GM18508 (cell line): Measurements from ENCODE around the gene PEMT.
"Not testable (repeated sequence)": the region's sequence is repeated elsewhere in the genome, so short reads cannot be mapped to it uniquely, and the experiment has no call there.

Experiments used
- ATAC-seq: cut with Tn5 transposase; IDR thresholded peaks from one replicate; pipeline ENCODE4 v1.9.1; 2021; ENCODE audit warnings: moderate number of reproducible peaks; ENCODE audit not compliant: insufficient read depth, unreplicated experiment

PEMT gene

DNA sequence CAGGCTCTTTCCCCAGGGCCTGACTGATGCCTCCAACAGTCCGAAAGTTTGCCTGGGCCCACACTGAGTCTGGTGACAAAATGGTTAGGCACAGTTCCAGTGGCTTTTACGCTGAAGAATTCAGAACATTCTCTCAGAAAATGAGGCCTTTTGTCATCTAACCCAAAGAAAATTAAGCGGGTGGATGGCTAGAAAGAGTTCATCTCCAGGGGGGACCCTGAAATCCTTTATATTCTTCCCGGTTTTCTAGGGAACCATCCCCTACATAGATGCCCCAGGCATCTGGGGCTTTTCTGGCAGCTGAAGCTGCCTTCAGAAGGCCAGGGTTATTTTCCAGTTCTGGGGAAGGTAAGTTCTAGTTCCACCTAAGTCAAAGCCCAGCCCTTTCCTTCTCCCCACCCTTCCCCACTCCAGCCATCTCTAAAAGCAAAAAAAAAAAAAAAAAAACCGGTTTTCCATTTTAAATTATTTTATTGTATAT, 97.5 kb downstream of the PEMT start:
- no peak for ATAC-seq

DNA sequence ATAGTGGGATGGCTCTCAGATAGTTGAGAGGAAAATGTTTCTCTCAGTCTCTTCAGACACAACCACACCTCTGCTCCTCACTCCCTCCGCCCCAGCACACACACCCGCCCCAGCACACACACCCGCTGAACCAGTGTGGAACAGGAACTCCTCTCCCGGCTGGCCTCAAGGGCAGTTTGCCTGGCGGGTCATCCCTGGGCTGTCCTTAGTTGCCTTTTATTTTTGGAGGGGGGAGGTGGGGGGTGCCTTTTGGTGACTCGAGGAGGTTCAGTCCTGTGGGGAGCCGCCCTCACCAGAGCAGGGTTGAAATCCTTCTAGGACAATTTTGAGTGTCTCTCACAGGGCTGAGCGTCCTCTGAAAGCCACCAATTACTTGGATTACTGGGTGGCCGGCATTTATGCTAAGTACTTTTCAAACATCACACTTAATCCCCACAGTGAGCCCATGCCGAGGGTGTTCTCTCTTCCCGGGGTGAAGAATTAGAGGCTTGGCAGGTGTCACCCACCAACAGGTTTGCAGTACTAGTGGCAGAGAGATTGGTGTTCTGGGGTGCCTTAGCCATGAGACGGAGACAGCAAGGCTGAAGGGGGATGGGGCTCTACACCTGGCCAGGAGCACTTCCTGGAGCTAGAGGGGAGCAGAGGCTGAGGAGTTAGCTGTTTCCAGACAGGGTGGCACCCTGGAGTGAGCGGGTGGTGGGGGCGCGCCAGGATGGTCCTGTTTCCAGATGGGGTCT, 98.1 kb downstream of the PEMT start:
- ATAC-seq = no peak

DNA sequence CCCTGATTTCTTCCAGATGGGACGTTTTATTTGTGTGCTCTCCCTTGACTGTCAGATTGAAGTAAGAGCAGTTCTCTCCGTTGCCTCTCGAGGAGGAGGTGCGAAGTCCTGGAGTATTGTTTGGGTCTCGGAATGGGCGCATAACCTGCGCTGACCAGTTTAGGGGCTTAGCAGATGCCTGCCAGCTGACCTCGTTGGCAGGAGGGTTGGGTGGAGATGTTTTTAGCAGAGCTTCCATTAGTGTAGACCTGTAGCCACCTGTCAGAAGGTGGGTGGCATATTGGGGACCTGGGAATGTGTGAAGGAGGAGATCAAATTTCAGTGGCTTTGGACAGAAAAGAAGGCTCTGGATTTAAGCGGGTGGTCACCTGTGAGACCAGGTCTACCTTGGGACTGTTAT, 98.9 kb downstream of the PEMT start:
- no peak for ATAC-seq

DNA sequence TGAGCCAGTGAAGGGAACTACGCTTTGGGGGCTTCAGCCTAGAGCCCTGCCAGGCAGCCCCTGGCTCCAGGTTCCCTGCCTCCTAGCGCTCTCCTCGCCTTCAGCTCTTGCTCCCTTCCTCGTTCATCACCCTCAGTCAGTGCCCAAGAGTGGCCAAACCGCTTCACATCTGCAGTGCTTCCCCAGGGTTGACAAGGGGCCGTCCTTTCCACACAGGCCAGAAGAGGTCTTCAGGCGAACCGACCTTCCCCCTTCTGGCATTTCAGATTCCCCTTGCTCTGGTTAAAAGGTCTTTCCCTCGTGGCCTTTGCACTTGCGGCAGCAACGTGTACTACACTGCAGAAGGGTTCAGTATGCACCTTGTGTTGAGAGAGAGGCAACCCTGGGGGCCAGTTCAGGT, 99.4 kb downstream of the PEMT start:
- no peak for ATAC-seq

DNA sequence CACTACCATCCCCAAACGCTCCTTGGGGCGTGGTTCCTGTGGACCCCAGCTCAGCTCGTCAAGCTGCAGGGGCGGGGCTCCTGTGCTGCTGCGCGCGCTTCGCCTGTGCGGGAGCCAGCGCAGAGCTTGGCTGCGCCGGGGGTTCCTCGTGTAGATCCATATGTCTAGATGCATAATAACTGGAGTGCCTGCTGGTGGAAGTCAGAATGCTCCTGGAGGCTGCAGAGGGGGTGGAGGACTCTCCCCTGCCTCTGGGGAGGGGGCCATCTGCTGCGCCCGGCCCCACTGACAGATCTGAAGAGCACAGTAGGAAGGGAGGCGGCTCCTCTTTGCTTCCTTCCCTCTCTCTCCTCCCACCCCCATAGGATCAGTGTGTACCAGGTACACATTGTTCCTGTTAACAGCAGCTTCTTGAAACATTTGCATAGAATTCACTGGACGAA, 99.9 kb downstream of the PEMT start:
- ATAC-seq = no peak

DNA sequence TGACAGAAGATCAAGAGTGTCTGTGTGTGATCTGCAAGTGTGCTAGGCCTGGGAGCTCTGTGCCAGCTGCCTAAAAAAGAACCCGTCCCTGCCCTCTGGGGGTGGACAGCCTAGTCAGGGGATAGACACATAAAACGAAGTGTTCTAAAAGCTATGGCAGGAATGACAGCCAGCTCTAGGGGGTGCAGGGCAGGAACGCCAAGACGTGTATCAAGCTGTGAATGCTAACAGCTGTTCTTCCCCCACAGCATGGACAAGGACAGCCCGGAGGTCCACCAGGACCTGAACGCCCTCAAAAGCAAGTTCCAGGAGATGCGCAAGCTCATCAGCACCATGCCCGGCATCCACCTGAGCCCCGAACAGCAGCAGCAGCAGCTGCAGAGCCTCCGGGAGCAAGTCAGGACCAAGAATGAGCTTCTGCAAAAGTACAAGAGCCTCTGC, 100.5 kb downstream of the PEMT start:
- ATAC-seq = no peak

DNA sequence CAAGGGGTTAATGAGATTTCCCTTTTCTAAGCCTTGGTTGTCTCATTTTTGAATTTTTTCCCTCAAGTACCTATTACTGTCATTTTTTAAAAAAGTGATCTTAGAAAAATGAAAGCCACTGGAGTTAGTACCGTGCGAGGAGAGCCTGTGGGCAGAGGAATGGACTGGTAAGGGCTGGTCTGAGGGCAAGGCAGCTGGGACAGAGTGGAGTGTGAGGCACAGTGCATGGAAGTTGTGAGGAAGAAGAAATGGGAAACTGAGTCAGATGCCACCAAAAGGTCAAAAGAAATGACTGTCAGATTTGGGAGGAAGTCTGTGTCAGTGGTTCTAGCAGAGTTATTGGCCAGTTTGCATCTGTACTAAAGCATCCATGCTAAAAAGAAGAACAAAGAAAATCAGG, 103.5 kb downstream of the PEMT start:
- no peak for ATAC-seq

DNA sequence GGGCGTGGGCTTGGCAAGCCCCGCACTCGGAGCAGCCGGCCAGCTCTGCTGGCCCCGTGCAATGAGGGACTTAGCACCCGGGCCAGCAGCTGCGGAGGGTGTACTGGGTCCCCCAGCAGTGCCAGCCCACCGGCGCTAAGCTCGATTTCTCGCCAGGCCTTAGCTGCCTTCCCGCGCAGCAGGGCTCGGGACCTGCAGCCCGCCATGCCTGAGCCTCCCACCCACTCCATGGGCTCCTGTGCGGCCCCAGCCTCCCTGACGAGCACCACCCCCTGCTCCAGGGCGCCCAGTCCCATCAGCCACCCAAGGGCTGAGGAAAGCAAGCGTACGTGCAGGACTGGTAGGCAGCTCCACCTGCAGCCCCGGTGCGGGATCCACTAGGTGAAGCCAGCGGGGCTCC, 105.1 kb downstream of the PEMT start:
- not testable (repeated sequence) for ATAC-seq

DNA sequence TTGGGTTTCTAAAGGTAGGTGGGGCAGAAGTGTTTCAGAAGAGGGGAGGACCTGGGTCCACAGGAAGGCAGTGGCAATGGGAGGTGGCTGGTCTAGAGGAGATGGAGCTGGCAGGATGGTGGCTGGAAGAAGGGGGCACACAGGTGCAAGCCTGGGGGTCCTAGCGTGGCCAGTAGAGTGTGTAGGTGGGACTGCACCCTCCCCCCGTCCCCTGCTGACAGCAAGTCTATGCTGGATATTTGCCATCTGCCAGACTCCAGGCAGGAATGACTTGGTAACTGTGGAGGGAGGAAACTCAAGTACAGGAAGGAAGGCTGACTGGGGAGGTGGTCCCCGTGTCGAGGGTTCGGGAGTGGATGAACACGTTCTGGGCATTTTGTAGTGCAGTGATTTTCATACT, 106.1 kb downstream of the PEMT start:
- ATAC-seq = no peak

DNA sequence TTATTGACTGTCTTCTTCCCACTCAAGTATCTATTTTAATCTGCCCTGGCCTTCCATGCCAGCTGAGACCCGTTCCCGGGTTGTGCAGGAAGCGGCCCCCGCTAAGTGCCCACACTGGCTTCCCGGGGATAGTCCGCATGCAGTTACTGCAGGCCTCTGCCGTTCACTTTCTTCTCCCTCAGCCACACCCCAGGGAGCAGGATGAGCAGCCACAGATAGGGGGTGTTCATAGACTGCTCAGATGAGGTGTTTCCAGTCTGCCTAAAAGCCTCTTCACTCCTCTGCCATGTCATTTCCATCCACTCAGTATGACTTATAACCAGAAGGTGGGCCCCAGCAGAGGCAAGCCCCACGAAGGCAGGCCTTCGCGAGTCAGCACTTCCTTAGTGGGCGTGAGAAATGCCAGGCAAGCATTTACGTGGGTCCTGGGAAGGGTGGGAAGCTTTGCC, 107.0 kb downstream of the PEMT start:
- ATAC-seq = no peak

DNA sequence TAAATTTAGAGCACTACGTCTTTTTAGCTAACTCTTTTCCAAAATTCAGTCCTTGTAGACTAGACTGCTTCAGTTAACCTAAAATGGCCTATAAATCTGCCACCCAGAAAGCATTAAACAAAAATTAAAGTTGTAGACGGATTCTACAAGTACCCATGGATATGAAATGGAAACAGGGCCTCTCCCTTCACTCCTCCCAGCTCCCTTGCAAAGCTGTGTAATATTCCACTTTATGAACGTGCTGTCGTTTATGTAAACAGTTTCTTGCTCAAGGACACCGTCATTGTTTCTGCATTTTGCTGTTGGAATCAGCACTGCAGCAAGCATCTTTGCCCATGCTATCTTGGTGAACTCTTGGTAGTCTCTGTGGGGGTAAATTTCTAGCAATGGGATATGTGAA, 109.6 kb downstream of the PEMT start:
- no peak for ATAC-seq

DNA sequence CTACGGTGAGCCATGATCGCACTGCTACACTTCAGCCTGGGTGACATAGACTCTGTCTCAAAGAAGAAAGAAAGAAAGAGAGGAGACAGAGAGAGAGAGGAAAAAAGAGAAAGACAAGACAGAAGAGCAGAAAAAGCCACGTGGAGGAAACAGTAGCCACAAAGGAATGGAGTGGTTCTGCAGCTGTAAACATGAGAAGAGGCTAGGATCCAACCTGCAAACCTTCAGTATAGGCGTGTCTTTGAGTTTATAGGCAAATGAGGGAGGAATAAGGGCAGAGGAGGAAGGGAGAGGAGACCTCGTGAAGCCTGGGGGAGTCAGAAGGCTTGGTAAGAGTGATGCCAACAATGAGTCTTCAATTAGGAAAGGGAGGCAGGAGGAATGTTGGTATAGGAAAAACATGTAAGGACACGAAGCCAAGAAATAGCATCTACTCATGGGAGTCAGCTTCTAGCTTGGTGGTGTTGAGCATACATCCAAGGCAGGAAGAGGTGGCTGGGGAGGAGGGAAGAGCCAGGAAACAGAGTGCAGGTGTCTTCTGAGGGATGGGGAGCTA, 110.8 kb downstream of the PEMT start:
- no peak for ATAC-seq

DNA sequence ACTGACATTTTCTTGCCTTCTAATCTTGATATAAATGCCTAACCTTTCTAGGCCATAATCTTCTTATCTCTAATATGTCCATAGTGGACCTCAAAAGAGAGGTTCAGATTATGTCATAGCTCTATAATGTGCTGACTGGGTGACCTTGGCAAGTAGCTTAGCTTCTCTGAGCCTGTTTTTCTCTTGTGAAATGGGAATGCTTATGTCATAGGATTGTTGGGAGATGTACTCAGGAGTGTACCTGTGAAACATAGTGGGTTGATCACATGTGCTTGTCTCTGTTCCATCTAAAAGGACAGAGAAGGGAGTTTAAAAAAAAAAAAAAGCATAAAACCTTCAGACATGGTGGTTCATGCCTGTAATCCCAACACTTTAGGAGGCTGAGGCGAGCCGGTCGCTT, 112.3 kb downstream of the PEMT start:
- no peak for ATAC-seq

DNA sequence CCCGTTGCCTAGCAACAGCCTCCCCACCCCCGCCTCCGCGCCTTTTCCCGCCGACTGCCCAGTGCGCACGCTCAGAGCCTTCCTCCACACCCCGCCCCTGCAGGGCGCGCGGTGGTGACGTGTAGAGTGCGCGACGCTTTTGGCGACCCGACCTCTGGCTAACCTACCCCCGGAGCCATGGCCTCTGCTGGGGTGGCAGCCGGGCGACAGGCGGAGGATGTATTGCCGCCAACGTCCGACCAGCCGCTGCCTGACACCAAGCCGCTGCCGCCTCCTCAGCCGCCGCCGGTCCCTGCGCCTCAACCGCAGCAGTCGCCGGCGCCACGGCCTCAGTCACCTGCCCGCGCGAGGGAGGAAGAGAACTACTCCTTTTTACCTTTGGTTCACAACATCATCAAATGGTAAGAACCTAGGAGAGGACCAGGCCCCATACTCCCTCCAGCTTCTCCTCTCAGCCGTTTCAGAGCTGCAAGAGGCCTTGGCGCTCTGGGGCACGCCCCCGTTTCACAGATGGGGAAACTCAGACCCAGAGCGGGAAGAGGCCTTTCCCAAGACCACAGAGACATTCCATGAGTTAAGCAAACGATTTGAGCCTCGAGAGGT, 114.5 kb downstream of the PEMT start, which contains the start of gene MED9:
TSS of gene MED9 (plus strand) at position 136 of the 603 bp plus-strand sequence. CDS start at position 178, 42 bp downstream.
- ATAC-seq = no peak

DNA sequence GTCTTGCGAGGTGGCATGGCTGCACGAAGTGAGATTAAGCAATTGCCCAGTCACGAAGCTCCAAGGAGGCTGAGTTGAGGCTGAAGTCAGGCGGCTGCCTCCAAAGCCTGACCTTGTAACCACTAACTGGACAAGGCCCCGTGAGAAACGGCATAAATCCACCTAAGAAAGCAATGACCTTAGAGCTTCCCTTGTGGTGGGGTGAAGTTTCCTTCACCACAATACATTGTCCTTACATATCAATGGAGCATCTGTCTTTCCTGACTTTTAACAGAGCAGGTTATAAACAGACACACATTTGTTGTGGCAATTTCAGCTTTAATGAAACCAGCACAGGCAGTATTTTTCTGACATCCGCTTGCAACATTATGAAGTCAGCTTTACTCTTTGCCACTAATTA, 117.2 kb downstream of the PEMT start:
- no peak for ATAC-seq

DNA sequence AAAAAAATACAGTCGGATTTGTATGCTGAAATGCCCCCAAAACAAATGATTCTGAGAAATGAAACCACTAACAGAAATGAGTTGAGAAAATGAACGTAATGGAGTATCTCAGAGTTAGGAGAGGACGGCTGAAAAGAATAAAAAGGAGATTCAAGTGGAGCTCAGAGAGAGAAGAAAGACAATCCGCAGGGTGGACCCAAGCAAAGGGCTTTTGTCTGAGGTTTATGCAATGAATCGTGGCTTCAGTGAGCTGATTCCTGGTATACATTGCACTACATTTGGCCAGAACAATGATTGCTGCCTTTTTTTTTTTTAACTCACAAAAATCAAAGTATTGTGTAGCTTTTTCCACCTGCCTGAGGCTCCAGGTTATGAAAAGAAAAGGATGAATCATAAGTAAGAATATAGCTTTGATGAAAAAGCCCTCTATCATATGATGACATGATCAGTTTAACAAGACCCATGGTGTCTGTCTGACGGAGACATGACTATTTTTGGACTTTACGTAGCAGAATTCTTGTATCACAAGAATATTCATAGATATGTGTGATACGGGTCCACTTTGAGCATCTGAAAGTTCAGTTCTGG, 119.1 kb downstream of the PEMT start:
- ATAC-seq = no peak

DNA sequence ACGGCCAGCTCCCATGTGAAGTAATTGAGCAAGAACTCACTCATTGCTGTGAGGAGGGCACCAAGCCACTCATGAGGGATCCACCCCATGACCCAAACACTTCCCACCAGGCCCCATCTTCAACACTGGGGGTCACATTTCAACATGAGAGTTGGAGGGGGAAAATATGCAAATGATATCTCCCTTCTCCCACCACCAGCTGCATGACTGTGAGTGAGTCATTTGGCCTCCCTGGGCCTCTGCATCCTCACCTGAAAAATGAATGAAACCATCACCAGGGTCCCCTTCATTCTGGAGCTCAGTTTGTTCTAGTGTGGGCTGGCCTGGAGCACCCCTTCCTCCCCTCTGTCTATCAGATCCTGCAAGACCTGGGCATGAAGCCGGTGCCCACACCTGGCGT, 121.5 kb downstream of the PEMT start:
- ATAC-seq = no peak

DNA sequence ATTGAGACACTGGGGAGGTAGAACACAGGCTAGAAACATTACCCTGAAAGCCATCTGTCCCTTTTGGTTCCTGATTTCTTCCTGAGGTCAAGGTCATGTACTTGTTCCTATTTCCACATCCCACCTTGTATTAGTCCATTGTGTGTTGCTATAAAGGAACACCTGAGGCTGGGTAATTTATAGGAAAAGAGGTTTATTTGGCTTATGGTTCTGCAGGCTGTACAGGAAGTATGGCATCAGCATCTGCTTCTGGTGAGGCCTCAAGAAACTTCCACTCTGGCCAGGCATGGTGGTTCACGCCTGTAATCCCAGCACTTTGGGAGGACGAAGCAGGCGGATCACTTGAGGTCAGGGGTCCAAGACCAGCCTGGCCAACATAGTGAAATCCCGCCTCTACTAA, 122.2 kb downstream of the PEMT start:
- ATAC-seq = no peak

DNA sequence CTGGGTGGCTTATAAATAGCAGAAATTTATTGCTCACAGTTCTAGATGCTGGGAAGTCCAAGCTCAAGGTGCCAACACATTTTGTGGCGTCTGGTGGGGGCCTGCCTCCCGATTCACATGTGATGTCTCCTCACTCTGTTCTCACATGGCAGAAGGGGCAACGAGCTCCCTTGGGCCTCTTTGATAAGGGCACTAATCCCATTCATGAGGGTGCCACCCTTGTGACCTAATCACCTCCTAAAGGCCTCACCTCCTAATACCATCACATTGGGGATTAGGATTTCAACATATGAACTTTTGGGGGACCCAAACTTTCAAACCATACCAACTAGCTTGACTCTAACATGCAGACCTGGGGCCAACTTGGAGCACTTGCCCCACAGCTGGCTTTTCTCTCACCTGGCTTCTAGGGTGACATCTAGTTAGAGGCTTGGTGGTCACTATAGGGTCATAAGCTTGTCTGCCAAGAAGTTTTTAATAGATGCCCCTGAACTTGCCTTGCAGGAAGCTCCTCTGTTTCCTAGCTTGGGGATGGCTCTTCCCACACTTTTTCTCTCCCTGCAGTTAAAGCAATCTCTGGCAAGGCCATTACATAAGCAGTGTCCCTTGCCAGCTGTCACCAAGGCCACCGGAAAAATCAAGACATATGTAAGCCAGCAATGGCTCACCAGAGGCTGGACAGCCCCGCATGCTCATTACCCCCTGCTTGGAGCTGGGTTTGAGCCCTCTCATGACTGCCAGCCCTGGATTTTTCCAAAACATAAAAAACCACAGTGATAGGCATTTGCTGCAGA, 123.1 kb downstream of the PEMT start:
- ATAC-seq = no peak

DNA sequence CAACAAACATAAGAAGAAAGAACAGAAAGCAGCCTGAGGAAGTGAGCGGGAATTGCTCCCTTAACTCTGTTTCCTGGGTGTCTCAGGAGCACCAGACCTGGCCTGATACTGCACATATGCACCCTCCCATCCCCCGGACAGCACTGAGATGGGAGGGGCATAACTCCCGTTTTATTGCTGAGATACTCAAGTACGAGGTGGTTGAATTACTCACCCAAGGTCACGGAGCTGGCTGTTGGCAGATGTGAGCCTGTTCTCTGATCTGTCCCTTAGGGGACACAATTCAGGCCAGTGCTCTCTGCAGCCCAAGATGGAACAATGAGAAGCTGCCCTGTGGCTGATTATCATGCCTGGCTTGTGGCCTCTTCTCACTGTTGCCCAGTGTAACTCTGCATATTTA, 123.8 kb downstream of the PEMT start:
- ATAC-seq = no peak
